ENCODE data around the gene RNF152.

GRCh38 chr18:61851279-61851678 lies 41.5 kb downstream of the RNF152 start:
- no peak for TF ChIP-seq CTCF (conservative IDR thresholded peaks at IDR 0.05 in 1 of 2, IDR thresholded peaks at IDR 0.05 in 1 of 2; ENCODE audit: extremely low read depth in 1 of 2, insufficient read depth in 1 of 2, low read depth in 1 of 2, low read length in 2 of 2)
- TF ChIP-seq EZH2 (IDR thresholded peaks at IDR 0.05; ENCODE audit: borderline replicate concordance, low read length), result no peak

All from mammary epithelial cell (primary cell).